GM19463 (cell line): ENCODE results near the gene PARP9.
"Not testable (repeated sequence)": the region's sequence is repeated elsewhere in the genome, so short reads cannot be mapped to it uniquely, and the experiment has no call there.

Experiments
- ATAC-seq: cut with Tn5 transposase; IDR thresholded peaks from one replicate; pipeline ENCODE4 v1.9.1; 2021; ENCODE audit warnings: mild to moderate bottlenecking, moderate library complexity; ENCODE audit not compliant: unreplicated experiment

PARP9 gene

GRCh38 chr3:122523317-122523716 is 40.8 kb downstream of the PARP9 start:
- no peak for ATAC-seq

- ATAC-seq = no peak
These were observed 43.2 kb downstream of the PARP9 start for GRCh38 chr3:122520861-122521260.

- no peak for ATAC-seq
These were observed 44.4 kb downstream of the PARP9 start for GRCh38 chr3:122519693-122520092.

GRCh38 chr3:122516846-122517360 is 47.2 kb downstream of the PARP9 start:
- no peak for ATAC-seq

- ATAC-seq = no peak
These were observed 48.2 kb downstream of the PARP9 start for GRCh38 chr3:122515870-122516269.

GRCh38 chr3:122515020-122515468 is 49.1 kb downstream of the PARP9 start:
- no peak for ATAC-seq

GRCh38 chr3:122514123-122515019 is 49.7 kb downstream of the PARP9 start, which contains the start of gene KPNA1:
Gene KPNA1 (minus strand): TSS chr3:122514939. CDS start chr3:122496565, 18,374 bp downstream.
- ATAC-seq = peak; percentile 86

GRCh38 chr3:122513386-122514122 is 50.5 kb downstream of the PARP9 start:
- ATAC-seq = no peak

- no peak for ATAC-seq
These were observed 51.8 kb downstream of the PARP9 start for GRCh38 chr3:122512284-122512683.

- no peak for ATAC-seq
These were observed 53.1 kb downstream of the PARP9 start for GRCh38 chr3:122510878-122511535.

- peak; percentile 44 for ATAC-seq
These were observed 55.2 kb downstream of the PARP9 start for GRCh38 chr3:122508944-122509343.

GRCh38 chr3:122508135-122508914 is 55.8 kb downstream of the PARP9 start:
- no peak for ATAC-seq

GRCh38 chr3:122506450-122506849 is 57.6 kb downstream of the PARP9 start:
- ATAC-seq = no peak

- ATAC-seq = no peak
These were observed 58.4 kb downstream of the PARP9 start for GRCh38 chr3:122505676-122506075.

- ATAC-seq = no peak
These were observed 61.2 kb downstream of the PARP9 start for GRCh38 chr3:122502941-122503340.

- no peak for ATAC-seq
These were observed 62.0 kb downstream of the PARP9 start for GRCh38 chr3:122502139-122502538.

- not testable (repeated sequence) for ATAC-seq
These were observed 63.1 kb downstream of the PARP9 start for GRCh38 chr3:122500964-122501363.

GRCh38 chr3:122498152-122498551 is 65.9 kb downstream of the PARP9 start:
- no peak for ATAC-seq

GRCh38 chr3:122497425-122497824 is 66.7 kb downstream of the PARP9 start:
- ATAC-seq = peak; percentile 99

- no peak for ATAC-seq
These were observed 67.6 kb downstream of the PARP9 start for GRCh38 chr3:122496508-122496907.
